ENCODE measurements around the gene OR1S1. TPM values are rescaled to one million over a fixed set of nuclear protein-coding genes. Genes with fewer than 3 reads are reported as not detected.

The OR1S1 gene
- total RNA-seq, 1 experiment from 2014 or later: not detected

- no peak for TF ChIP-seq SP1 (IDR thresholded peaks at IDR 0.05; ENCODE audit: low read depth)
- TF ChIP-seq EGR1 (IDR thresholded peaks at IDR 0.05; ENCODE audit: low read depth): no peak
- no peak for TF ChIP-seq SIN3A (IDR thresholded peaks at IDR 0.05; ENCODE audit: low read depth)
- no peak for TF ChIP-seq ZFX (IDR thresholded peaks at IDR 0.05)
- no peak for TF ChIP-seq POLR2AphosphoS5 (IDR thresholded peaks at IDR 0.05; ENCODE audit: low read depth, low read length)
- no peak for TF ChIP-seq REST (IDR thresholded peaks at IDR 0.05; ENCODE audit: low read depth)
- TF ChIP-seq TCF7L2 (IDR thresholded peaks at IDR 0.05; ENCODE audit: borderline replicate concordance, extremely low read depth, insufficient read depth, insufficient read length): no peak
- no peak for TF ChIP-seq CEBPB (IDR thresholded peaks at IDR 0.05; ENCODE audit: low read depth)
- no peak for TF ChIP-seq ELF1 (IDR thresholded peaks at IDR 0.05; ENCODE audit: borderline replicate concordance, low read depth)
- TF ChIP-seq YY1 (IDR thresholded peaks at IDR 0.05; ENCODE audit: extremely low read depth, insufficient replicate concordance, low read depth, low read length): no peak
Measured at GRCh38 chr11:58188770-58189169, 23.8 kb upstream of the OR1S1 start, which contains the start of gene OR9Q2 (continued).

GRCh38 chr11:58192229-58192628, 20.3 kb upstream of the OR1S1 start:
- Histone ChIP-seq H4K20me1 (ENCODE audit: insufficient read depth) (no peaks in the 10 kb centered on the region), H3K9me3 (ENCODE audit: control insufficient read depth in 1 of 2, insufficient read depth in 1 of 2, low read depth in 1 of 2, low read length in 2 of 2) (no peaks in the 10 kb centered on the region), H3K27me3 (ENCODE audit: insufficient read depth, low read length) (peaks cover 7% of the 10 kb centered on the region; the same call in 1 of the 2 replicates), H3K9ac (ENCODE audit: low read length) (no peak overlapping the region), H3K9me2 (ENCODE audit: insufficient read depth) (no peaks in the 10 kb centered on the region), H3K4me2 (ENCODE audit: low read length) (no peak overlapping the region), H3K27ac (ENCODE audit: low read depth, low read length) (no peak overlapping the region), H3K4me1 (ENCODE audit: control insufficient read depth in 1 of 2, insufficient read depth in 2 of 2, low read length in 2 of 2) (no peaks in the 10 kb centered on the region), H2AFZ (ENCODE audit: low read depth, low read length, poor library complexity, severe bottlenecking) (no peak overlapping the region), H3K79me2 (ENCODE audit: insufficient read depth, low read length) (no peaks in the 10 kb centered on the region), H3K36me3 (ENCODE audit: control insufficient read depth in 1 of 2, insufficient read depth in 2 of 2, low read length in 2 of 2) (no peaks in the 10 kb centered on the region), H3K4me3 (replicated peaks in 1 of 2; ENCODE audit: low read depth in 1 of 2, low read length in 2 of 2) (no peak overlapping the region)
- ChIA-PET RAD21 (ENCODE audit: low non-redundant PET in 1 of 2, low total read pairs in 2 of 2, uncharacterized antibody in 2 of 2, unreplicated experiment in 2 of 2) (no interaction called here), CTCF (no interaction called here), POLR2A (no interaction called here)
- TF ChIP-seq ZNF274 (IDR thresholded peaks at IDR 0.05; ENCODE audit: low read depth, low read length) (no peak), EZH2 (IDR thresholded peaks at IDR 0.05) (no peak), CEBPB (IDR thresholded peaks at IDR 0.05; ENCODE audit: low read depth) (no peak), ZFX (IDR thresholded peaks at IDR 0.05) (no peak), EZH2phosphoT487 (IDR thresholded peaks at IDR 0.05; ENCODE audit: borderline replicate concordance) (no peak), ELF1 (IDR thresholded peaks at IDR 0.05; ENCODE audit: borderline replicate concordance, low read depth) (no peak), POLR2AphosphoS5 (IDR thresholded peaks at IDR 0.05; ENCODE audit: low read depth, low read length) (no peak), MAX (IDR thresholded peaks at IDR 0.05) (no peak), POLR2A (IDR thresholded peaks at IDR 0.05; ENCODE audit: borderline replicate concordance, extremely low read depth, insufficient read depth, insufficient read length) (no peak), SIN3A (IDR thresholded peaks at IDR 0.05; ENCODE audit: low read depth) (no peak), RAD21 (IDR thresholded peaks at IDR 0.05; ENCODE audit: low read depth) (no peak)
- no peak for DNase-seq (ENCODE audit: low read depth, low spot score)
- no peak for ATAC-seq
- intact Hi-C loops (cut with micrococcal nuclease): no loop called here
- BruUV-seq (replicated peaks): no TSS peak

All from HCT116 (cell line).